GM10266 (cell line): Measurements from ENCODE around the gene ATP2B1.

Experiments
- DNase-seq: peaks from one replicate; pipeline ENCODE4 v3.0.0; 2012; ENCODE audit errors: extremely low spot score
- TF ChIP-seq, protein P1 (sequence below): IDR thresholded peaks from 2 replicates; pipeline ENCODE4 v1.5.1; 2012; ENCODE audit warnings: mild to moderate bottlenecking, low read depth; ENCODE audit not compliant: control insufficient read depth, insufficient read depth; ENCODE audit errors: missing control alignments

ATP2B1 gene

GRCh38 chr12:89669197-89669596 is 39.4 kb downstream of the ATP2B1 start:
- no peak for DNase-seq
- TF ChIP-seq, protein P1, sequence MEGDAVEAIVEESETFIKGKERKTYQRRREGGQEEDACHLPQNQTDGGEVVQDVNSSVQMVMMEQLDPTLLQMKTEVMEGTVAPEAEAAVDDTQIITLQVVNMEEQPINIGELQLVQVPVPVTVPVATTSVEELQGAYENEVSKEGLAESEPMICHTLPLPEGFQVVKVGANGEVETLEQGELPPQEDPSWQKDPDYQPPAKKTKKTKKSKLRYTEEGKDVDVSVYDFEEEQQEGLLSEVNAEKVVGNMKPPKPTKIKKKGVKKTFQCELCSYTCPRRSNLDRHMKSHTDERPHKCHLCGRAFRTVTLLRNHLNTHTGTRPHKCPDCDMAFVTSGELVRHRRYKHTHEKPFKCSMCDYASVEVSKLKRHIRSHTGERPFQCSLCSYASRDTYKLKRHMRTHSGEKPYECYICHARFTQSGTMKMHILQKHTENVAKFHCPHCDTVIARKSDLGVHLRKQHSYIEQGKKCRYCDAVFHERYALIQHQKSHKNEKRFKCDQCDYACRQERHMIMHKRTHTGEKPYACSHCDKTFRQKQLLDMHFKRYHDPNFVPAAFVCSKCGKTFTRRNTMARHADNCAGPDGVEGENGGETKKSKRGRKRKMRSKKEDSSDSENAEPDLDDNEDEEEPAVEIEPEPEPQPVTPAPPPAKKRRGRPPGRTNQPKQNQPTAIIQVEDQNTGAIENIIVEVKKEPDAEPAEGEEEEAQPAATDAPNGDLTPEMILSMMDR, result no peak

GRCh38 chr12:89665556-89665955 is 43.1 kb downstream of the ATP2B1 start:
- DNase-seq, result no peak
- TF ChIP-seq, protein P1, result no peak

DNA sequence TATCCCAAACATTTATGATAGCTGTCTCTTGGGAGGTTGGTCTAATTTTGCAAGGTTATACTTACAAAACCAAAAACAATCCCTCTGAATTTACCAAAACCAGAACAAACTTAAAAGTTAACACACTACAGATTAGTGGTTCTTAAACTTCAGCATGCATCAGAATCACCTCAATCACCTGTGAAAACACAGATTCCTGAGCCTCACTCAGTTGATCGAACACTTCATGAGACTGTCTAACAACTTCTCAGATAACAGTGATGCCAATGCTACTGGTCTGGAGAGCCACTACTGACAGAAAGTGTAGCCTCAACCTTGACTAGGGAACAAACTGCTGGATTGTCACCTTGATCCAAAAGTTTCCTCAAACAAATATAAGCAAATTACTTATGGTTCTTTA is 44.2 kb downstream of the ATP2B1 start:
- TF ChIP-seq, protein P1, result no peak
- no peak for DNase-seq

DNA sequence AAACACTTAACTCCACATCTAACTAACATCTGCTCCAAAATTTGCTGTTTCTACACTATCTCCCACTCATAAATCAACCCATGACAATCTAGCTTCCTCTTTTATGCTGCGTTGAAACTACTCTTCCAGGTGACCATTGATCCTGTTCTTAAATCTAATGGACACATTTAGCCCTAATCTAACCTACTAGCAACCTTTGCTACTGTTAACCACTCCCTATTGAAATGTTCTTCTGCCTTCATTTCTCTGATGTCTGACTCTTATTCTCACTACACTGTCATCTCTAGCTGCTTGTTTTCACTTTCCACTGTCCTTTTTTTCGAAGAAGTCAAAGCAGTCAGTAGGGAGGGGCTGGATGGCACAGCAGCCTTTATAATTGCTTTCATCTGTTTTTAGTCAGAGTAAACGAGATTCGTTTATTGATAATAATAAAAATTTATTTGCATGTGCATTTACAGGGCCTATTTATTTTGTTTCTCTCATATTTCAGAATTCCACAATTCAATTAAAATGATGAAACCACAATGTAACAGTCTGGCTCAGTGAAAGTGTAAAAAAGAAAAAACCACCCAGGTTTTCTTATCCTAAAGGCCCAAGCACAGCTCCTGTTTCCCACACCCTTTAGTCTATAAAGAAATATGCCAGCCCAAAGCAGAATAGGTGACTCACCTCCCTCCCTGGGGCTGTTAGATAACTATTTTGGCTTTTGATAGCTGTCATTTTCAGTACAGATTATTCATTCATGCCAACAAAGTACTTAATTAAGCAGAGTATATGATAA is 44.9 kb downstream of the ATP2B1 start:
- TF ChIP-seq, protein P1, result no peak
- peak; percentile 15 for DNase-seq

DNA sequence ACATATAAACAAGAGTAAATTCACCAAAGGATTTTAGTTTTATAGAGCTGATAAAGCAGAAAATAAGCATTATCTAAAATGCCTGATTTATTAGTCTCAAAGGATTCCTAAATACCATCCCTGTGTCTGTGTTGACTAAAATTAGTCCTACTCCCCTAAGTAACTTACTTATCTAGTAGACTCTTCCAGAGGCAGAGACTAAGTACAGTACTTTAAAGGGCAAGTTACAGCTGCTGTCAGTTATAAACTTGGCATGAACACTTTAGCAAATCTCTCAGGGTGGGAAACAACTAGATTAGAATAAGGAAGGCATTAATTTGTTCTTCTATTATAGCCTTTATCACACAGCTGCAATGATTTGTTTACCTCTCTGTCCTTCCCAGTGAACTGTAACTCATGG is 46.0 kb downstream of the ATP2B1 start:
- no peak for DNase-seq
- TF ChIP-seq, protein P1, result no peak

DNA sequence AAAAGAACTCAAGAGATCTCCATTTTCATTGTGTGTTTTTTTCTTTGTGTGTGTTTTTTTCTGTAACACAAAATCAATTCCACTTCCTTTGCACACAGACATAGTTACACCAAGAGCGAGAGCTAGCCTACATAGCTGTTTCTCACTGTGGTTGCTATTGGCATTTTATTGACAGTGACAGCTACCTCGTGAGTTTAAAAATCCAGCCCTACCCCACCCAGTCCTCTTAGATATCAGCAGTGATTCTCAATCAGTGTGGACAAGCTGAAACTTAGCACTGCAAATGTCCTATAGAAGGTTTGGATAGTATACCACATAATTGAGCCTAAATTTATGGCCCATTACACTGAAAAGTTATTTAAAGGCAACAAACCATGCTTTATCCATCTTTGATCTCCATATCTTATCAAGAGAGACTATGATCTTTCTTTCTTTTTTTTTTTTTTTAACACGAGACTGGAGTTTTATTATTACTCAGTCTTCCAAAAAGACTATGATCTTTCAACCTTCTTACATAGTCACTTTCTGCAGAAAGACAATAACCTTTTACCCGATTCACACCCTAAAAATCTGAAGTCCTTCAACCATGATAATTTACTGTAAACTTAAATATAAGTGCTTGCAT is 46.8 kb downstream of the ATP2B1 start:
- TF ChIP-seq, protein P1, result no peak
- DNase-seq, result no peak

GRCh38 chr12:89657739-89658138 is 50.9 kb downstream of the ATP2B1 start:
- TF ChIP-seq, protein P1, result no peak
- no peak for DNase-seq
